ENCODE data around the gene OTOR.

DNA sequence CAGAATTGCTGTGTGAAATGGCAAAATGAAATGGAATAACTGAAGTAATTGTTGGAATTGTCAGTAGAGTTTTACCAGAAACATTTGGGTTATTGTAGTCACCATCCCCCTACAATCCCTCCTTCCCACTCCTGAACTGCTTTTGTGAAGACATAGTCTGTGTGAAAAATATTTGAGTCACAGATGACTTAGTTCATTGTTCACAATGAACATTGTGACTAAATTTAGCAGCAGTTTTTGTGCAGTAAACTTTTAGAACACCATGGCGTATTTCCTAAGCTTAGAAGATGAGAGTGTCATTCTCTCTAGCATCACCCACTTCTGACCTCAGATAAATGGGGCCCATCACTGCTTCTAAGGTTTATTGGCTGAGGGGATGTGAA, 11.0 kb downstream of the OTOR start:
- no peak for TF ChIP-seq CTCF (conservative IDR thresholded peaks at IDR 0.05 in 1 of 2, IDR thresholded peaks at IDR 0.05 in 1 of 2; ENCODE audit: low read depth in 1 of 2, low read length in 2 of 2)
- no peak for TF ChIP-seq EZH2 (IDR thresholded peaks at IDR 0.05; ENCODE audit: low read length, missing control alignments)
